SH-SY5Y (cell line): Measurements from ENCODE around the gene EDN2.

Experiments
- GATA2 ChIP-seq: IDR thresholded peaks from 2 replicates; pipeline ENCODE4 v1.6.1; 2011; ENCODE audit warnings: mild to moderate bottlenecking, low read depth, low read length
- GATA3 ChIP-seq: IDR thresholded peaks from 2 replicates; pipeline ENCODE4 v1.6.1; 2011; ENCODE audit warnings: low read depth, mild to moderate bottlenecking, low read length, moderate library complexity

DNA sequence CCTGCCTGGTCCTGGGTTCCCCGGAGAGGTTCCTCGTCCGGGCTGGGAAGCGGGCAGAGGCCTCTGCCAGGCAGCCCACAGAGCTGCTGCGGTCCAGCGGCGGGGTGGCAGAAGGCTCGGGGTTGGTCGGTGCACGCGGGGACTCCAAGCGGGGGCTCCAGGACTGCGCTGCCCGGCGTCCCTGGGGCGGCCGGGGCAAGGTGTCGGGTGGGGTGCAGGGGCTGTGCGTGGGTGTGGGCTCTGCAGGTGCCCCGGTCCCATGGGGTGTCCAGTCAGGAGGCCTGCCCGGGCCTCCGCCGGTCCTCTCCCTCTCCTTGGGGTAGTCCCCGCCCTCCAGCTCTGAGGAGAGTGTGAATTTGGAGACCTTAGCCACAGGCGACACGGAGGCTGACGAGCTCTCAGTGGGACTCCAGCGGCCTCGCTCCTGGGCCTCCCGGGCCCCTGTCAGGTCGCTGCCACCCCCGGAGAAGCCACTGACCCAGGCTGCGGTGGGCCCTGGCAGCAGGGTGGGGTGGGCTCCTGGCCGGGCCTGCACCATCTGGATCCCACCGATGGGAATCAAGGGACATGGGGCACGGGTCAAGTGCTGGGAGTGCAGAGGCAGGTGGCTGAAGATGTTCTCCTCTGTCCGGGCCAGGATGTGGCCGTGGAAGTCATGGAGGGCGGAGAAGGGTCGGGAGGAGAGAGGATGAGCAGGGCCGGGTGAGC is 26.2 kb upstream of the EDN2 start:
- TF ChIP-seq GATA3 = no peak
- no peak for TF ChIP-seq GATA2
